ENCODE data around the gene SND1.

DNA sequence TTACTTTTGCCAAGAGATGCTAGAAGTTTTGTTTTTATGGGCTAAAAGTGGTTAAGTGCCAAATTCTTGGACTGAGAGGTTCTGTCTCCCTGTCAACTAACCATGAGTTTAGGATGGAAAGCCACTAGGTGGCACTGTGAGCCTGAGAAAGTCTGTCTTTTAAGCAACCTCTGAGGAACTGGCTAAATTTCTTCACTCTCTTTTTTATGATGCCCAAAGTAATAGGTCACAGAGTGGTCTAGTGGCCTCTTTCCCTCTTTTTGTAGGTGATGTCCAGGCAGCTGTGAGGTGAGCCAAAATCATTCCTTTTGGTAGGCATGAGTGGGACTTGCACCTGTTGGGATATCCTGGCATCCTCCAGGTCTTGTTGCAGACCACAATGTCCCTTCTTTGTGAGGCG, 56.8 kb downstream of the SND1 start:
- TF ChIP-seq FOS (IDR thresholded peaks at IDR 0.05; ENCODE audit: borderline replicate concordance, insufficient read depth, low read length) (no peak), EZH2 (IDR thresholded peaks at IDR 0.05; ENCODE audit: borderline replicate concordance, low read depth, low read length, severe bottlenecking) (no peak)
- TF ChIP-seq, protein P1, sequence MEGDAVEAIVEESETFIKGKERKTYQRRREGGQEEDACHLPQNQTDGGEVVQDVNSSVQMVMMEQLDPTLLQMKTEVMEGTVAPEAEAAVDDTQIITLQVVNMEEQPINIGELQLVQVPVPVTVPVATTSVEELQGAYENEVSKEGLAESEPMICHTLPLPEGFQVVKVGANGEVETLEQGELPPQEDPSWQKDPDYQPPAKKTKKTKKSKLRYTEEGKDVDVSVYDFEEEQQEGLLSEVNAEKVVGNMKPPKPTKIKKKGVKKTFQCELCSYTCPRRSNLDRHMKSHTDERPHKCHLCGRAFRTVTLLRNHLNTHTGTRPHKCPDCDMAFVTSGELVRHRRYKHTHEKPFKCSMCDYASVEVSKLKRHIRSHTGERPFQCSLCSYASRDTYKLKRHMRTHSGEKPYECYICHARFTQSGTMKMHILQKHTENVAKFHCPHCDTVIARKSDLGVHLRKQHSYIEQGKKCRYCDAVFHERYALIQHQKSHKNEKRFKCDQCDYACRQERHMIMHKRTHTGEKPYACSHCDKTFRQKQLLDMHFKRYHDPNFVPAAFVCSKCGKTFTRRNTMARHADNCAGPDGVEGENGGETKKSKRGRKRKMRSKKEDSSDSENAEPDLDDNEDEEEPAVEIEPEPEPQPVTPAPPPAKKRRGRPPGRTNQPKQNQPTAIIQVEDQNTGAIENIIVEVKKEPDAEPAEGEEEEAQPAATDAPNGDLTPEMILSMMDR (IDR thresholded peaks at IDR 0.05; ENCODE audit: extremely low read depth in 1 of 2, insufficient read depth in 1 of 2, low read depth in 1 of 2, low read length in 2 of 2), result peak; percentile 62 to 63

All from endothelial cell of umbilical vein (primary cell).